Measurements from ENCODE around the gene PALM.

PALM gene

GRCh38 chr19:750640-751423 lies 42.1 kb downstream of the PALM start, which contains the start of gene MISP:
MISP (plus strand) TSS chr19:751112; CDS start chr19:756947, 5,835 bp downstream.
- FAIRE-seq = no peak
- peak; percentile 57 for DNase-seq (ENCODE audit: low spot score)

- no peak for FAIRE-seq
- peak; percentile 82 for DNase-seq (ENCODE audit: low spot score)
These were observed 43.0 kb downstream of the PALM start for GRCh38 chr19:751501-752341.

GRCh38 chr19:752652-753517 lies 44.1 kb downstream of the PALM start:
- FAIRE-seq (peak; percentile 74), DNase-seq (ENCODE audit: low spot score) (peak; percentile 87)

- FAIRE-seq (no peak), DNase-seq (ENCODE audit: low spot score) (no peak)
These were observed 45.8 kb downstream of the PALM start for GRCh38 chr19:754530-754929.

DNA sequence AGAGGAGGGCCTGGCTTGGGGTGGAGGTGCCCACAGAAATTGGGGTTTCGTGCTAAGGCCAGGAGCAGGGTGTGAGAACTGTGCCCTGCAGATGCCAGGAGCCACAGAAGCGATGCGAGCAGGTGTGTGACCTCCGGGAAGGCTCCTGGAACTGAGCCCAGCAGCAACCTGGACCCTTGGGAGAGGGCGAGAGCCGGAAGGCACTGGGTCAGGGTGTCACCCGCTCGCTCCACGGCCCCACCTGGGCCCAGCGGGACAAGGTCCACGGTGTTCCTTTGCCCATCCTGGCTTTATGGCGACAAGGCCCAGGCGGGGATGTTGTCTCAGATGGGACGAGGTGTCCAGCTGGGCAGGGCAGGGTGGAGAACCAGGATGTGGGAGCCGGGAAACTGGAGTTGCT lies 46.3 kb downstream of the PALM start:
- no peak for FAIRE-seq
- DNase-seq (ENCODE audit: low spot score) = no peak

GRCh38 chr19:756236-756635 lies 47.5 kb downstream of the PALM start:
- DNase-seq (ENCODE audit: low spot score) (no peak), FAIRE-seq (no peak)

- DNase-seq (ENCODE audit: low spot score) (no peak), FAIRE-seq (no peak)
These were observed 48.3 kb downstream of the PALM start for GRCh38 chr19:756821-757688.

DNA sequence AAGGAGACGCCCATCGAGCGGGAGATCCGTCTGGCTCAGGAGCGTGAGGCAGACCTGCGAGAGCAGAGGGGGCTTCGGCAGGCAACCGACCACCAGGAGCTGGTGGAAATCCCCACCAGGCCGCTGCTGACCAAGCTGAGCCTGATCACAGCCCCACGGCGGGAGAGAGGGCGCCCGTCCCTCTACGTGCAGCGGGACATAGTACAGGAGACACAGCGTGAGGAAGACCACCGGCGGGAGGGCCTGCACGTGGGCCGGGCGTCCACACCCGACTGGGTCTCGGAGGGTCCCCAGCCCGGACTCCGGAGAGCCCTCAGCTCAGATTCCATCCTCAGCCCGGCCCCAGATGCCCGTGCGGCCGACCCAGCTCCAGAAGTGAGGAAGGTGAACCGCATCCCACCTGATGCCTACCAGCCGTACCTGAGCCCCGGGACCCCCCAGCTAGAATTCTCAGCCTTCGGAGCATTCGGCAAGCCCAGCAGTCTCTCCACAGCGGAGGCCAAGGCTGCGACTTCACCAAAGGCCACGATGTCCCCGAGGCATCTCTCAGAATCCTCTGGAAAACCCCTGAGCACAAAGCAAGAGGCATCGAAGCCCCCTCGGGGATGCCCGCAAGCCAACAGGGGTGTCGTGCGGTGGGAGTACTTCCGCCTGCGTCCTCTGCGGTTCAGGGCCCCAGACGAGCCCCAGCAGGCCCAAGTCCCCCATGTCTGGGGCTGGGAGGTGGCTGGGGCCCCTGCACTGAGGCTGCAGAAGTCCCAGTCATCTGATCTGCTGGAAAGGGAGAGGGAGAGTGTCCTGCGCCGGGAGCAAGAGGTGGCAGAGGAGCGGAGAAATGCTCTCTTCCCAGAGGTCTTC lies 49.3 kb downstream of the PALM start:
- DNase-seq (ENCODE audit: low spot score) = no peak
- FAIRE-seq = no peak

GRCh38 chr19:763181-763580 lies 54.4 kb downstream of the PALM start:
- DNase-seq (ENCODE audit: low spot score) = no peak
- no peak for FAIRE-seq

DNA sequence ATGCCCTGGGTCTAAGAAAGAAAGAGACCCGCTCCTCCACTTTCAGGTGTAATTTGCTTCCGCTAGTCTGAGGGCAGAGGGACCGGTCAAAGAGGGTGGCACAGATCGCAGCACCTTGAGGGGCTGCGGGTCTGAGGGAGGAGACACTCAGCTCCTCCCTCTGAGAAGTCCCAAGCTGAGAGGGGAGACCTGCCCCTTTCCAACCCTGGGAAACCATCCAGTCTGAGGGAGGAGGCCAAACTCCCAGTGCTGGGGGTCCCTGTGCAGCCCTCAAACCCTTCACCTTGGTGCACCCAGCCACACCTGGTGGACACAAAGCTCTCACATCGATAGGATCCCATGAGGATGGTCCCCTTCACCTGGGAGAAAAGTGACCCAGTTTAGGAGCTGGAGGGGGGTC lies 55.1 kb downstream of the PALM start:
- no peak for DNase-seq (ENCODE audit: low spot score)
- FAIRE-seq = no peak

DNA sequence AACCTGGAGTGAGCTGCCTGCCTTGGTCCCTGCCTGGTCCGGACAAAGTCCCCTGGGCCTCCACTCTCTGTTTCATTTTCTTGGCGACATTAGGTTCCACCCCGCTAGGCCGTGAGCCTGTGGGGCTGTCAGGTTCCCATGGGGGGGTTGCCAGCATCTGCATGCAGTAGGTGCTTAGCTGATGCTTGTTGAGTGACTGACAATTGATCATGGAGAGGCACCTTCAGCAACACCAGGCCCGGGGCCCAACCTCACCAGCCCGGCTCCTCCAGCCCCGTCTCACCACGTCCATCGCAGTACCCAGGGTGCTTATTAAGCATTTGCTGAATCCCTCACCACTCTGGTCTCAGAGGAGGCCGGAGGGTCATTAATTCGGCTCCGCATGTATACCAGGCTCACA lies 55.6 kb downstream of the PALM start:
- DNase-seq (ENCODE audit: low spot score) = no peak
- FAIRE-seq = no peak

DNA sequence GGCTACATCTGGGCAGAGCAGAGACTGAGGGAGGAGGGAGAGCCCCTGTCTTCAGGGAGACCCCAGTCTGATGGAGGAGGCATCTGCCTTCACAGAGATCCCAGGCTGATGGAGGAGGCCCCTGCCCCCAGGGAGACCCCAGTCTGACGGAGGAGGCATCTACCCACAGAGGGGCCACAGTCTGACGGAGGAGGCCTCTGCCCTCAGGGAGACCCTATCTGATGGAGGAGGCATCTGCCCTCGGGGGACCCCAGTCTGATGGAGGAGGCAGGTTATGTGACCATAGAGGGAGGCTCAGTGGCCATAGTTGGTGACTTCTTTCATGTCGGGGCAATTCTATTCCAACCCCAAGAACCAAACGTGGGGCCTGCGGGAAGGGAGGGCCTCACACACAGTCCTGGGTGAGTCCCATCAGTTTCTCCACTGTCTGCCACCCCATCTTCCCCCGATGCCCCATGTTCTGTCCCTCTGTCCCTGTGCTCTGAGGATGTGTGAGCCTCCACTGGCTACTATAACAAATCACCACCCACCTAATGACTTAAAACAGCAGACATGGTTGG lies 56.5 kb downstream of the PALM start:
- DNase-seq (ENCODE audit: low spot score) = no peak
- no peak for FAIRE-seq

DNA sequence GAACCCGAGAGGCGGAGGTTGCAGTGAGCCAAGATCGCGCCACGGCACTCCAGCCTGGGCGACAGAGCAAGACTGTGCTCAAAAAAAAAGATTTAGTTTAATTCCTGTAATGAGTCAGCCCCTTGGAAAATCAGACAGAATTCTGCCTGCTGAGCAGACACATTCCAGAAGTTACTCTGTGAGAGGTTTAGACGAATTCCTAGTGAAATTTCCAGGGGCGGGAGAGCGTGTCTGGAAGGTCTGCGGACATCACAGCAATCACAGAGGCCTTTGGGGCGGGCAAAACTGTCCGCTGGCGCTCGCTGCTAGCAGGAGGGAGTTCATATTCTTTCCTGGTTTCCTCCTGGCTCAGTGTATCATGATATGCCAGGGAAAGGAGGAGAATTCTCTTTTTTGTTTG lies 59.7 kb downstream of the PALM start:
- DNase-seq (ENCODE audit: low spot score) (peak; percentile 49), FAIRE-seq (no peak)

DNA sequence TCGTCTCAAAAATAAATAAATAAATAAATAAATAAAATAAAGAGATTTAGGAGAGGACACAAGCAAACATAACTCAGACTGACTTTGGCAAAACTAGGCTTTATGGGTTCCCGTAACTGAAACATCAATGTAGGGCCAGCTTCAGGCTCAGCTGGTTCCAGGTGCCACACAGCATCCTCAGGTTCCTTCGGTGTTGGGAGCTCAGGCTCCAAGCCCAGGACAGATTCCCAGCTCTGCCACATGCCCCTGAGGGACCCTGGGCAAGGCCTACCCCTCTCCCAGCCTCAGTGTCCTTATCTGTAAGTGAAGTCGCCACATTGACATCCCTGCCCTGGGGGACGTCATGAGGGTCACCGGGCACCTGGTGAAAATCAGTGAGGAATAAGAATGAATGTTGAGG lies 60.9 kb downstream of the PALM start:
- FAIRE-seq = no peak

GRCh38 chr19:771332-771785 lies 62.6 kb downstream of the PALM start:
- no peak for FAIRE-seq
- peak; percentile 46 for DNase-seq (ENCODE audit: low spot score)

More for the DNA sequence above, 60.9 kb downstream of the PALM start:
- DNase-seq (ENCODE audit: low spot score) = no peak

- FAIRE-seq (no peak), DNase-seq (ENCODE audit: low spot score) (no peak)
These were observed 63.3 kb downstream of the PALM start for GRCh38 chr19:772063-772462.

DNA sequence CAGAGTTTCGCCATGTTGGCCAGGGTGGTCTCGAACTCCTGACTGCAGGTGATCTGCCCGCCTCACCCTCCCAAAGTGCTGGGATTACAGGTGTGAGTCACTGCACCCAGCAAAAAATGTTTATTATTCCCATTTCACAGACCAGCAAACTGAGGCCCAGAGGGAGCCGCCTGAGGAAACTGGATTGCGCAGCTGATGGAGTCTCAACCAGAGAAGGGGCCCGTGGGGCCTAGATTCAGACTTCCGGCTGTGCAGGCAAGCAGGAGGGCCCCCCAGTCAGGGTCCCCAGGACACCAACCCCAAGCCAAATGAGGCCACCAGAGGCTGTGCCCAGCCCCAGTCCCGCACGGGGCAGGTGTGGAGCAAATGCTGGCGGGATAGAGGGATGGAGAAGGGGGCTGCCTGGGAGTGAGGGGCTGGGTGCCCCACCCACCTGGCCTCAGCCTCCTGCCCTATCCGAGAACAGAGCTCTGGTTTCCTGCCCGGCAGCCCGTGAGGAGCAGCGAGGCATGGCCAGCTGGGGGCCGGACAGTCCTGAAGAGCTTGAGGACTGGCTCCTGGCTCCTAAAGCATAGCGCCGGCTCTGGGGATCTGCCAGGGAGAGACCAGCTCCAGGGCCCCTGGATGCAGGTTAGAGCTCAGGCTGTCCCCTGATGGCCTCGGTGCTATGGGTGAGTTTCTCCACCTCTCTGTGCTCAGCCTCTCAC lies 64.1 kb downstream of the PALM start:
- DNase-seq (ENCODE audit: low spot score) = no peak
- FAIRE-seq = no peak

- DNase-seq (ENCODE audit: low spot score) (no peak), FAIRE-seq (no peak)
These were observed 67.8 kb downstream of the PALM start for GRCh38 chr19:776549-776948.
